Large intestine (tissue), 3 donors: ENCODE data around the gene BNIP1. TPM values are rescaled to one million over a fixed set of nuclear protein-coding genes. Genes with fewer than 3 reads are reported as not detected.
"Not testable (repeated sequence)": the region's sequence is repeated elsewhere in the genome, so short reads cannot be mapped to it uniquely, and the experiment has no call there.

Experiments
- DNase-seq, 2 donors: peaks; one replicate each; pipeline versions ENCODE4 v3.0.0 to v3.0.0-alpha.2; 2013
- H3K27ac ChIP-seq: one replicate; pipeline ENCODE4 v1.5.1; 2013; ENCODE audit warnings: low read length
- H3K27me3 ChIP-seq: 2 replicates; pipeline ENCODE4 v1.6.1; 2013; ENCODE audit warnings: low read length; ENCODE audit not compliant: control insufficient read depth, insufficient read depth
- H3K36me3 ChIP-seq: 2 replicates; pipeline ENCODE4 v1.6.1; 2013; ENCODE audit warnings: low read length; ENCODE audit not compliant: control insufficient read depth, insufficient read depth
- H3K4me1 ChIP-seq: one replicate; pipeline ENCODE4 v1.6.1; 2013; ENCODE audit warnings: low read length; ENCODE audit not compliant: control insufficient read depth, insufficient read depth
- H3K4me3 ChIP-seq: one replicate; pipeline ENCODE4 v1.5.1; 2013; ENCODE audit warnings: low read length
- H3K9me3 ChIP-seq: one replicate; pipeline ENCODE4 v1.6.1; 2013; ENCODE audit warnings: mild to moderate bottlenecking, low read depth, low read length, moderate library complexity; ENCODE audit not compliant: control insufficient read depth
- WGBS: methylation state at CpG from one replicate; pipeline ENCODE4 v1.1.5; 2013; ENCODE audit warnings: low lambda C conversion rate; ENCODE audit not compliant: insufficient coverage; 5-methylcytosine and 5-hydroxymethylcytosine counted together
- polyA plus RNA-seq: library from polyadenylated mRNA; unstranded; fragments of 120-200 nt; gene quantifications from one replicate; pipeline ENCODE4 v1.2.1, GENCODE V29; 2013

Gene BNIP1
- polyA plus RNA-seq, 1 donor: 12.0 TPM

GRCh38 chr5:173132166-173132565 lies 12.2 kb upstream of the BNIP1 start:
- DNase-seq, H3K4me3 ChIP-seq, H3K27ac ChIP-seq, H3K27me3 ChIP-seq, H3K4me1 ChIP-seq, H3K9me3 ChIP-seq: not testable (repeated sequence)
- no CpG with 5 or more reads among the region's 6 CpGs for WGBS
- H3K36me3 ChIP-seq: peaks cover 25% of the 10 kb centered on the region

DNA sequence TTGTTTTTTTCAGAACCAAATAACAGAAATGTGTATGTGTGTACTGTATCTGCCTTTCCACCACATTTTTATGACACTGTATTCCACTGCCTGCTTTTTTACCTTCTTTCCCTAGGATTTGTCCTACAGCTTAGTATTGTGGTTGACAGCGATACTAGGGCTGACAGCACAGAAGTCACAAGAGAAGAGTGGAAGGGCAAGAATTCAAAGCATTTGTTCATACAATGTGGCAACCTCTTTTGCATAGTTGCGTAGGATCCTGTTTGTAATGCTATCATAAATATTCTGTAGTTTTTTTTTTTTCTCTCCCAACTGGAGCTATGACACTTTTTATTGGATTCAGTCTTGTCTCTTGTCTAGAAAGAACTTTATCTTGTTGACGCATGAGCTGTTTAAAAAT lies 5.6 kb upstream of the BNIP1 start:
- Histone ChIP-seq H3K9me3 (no peaks in the 10 kb centered on the region), H3K4me3 (no peak overlapping the region), H3K27me3 (no peaks in the 10 kb centered on the region), H3K36me3 (peaks cover 7% of the 10 kb centered on the region), H3K4me1 (no peaks in the 10 kb centered on the region), H3K27ac (no peak overlapping the region)
- DNase-seq: no peak
- 80% methylated on average over 1 of the region's 3 CpGs for WGBS

- H3K27ac ChIP-seq: no peak overlapping the region
- no peaks in the 10 kb centered on the region for H3K9me3 ChIP-seq
- H3K36me3 ChIP-seq: peaks cover 4% of the 10 kb centered on the region
- no peak overlapping the region for H3K4me3 ChIP-seq
- no CpG with 5 or more reads among the region's 1 CpG for WGBS
- H3K27me3 ChIP-seq: no peaks in the 10 kb centered on the region
- DNase-seq: no peak
- H3K4me1 ChIP-seq: no peaks in the 10 kb centered on the region
These were observed 4.7 kb upstream of the BNIP1 start for GRCh38 chr5:173139631-173140030.

GRCh38 chr5:173140769-173141168 lies 3.6 kb upstream of the BNIP1 start:
- H3K27me3 ChIP-seq: no peaks in the 10 kb centered on the region
- no peaks in the 10 kb centered on the region for H3K4me1 ChIP-seq
- peaks cover 4% of the 10 kb centered on the region for H3K36me3 ChIP-seq
- H3K9me3 ChIP-seq: no peaks in the 10 kb centered on the region
- H3K4me3 ChIP-seq: no peak overlapping the region
- no peak overlapping the region for H3K27ac ChIP-seq
- 100% methylated on average over 1 of the region's 4 CpGs for WGBS
- no peak for DNase-seq

DNA sequence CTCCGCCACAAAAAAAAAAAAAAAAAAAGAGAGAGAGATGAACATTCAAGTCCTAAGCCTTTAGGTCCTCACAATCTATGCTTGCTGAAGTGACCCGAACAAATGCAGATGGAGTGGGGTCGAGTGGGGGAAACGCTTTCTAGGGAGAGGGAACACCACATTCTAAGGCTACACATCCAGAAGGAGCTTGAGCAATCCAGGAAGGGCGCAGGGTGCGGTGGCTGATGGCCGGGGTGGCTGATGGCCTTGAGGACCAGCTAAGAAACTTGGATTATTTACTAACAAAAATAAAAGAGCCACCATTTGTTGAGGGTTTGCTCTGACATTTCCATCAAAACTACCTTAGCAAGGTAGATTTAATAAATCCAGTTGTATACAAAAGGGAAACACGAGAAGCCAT lies 764 bp upstream of the BNIP1 start:
- Histone ChIP-seq H3K9me3 (no peaks in the 10 kb centered on the region), H3K36me3 (peaks cover 10% of the 10 kb centered on the region), H3K4me3 (no peak overlapping the region), H3K27ac (no peak overlapping the region), H3K4me1 (no peaks in the 10 kb centered on the region), H3K27me3 (no peaks in the 10 kb centered on the region)
- WGBS: 100% methylated on average over 2 of the region's 8 CpGs
- DNase-seq: no peak

- no CpG with 5 or more reads among the region's 2 CpGs for WGBS
- Histone ChIP-seq H3K4me3 (no peak overlapping the region), H3K36me3 (peaks cover 23% of the 10 kb centered on the region), H3K4me1 (no peaks in the 10 kb centered on the region), H3K27ac (no peak overlapping the region), H3K9me3 (no peaks in the 10 kb centered on the region), H3K27me3 (no peaks in the 10 kb centered on the region)
- no peak for DNase-seq
These were observed 4.0 kb downstream of the BNIP1 start for GRCh38 chr5:173148354-173148753.

- Histone ChIP-seq H3K4me1 (no peaks in the 10 kb centered on the region), H3K36me3 (peaks cover 44% of the 10 kb centered on the region), H3K27me3 (no peaks in the 10 kb centered on the region), H3K9me3 (no peaks in the 10 kb centered on the region), H3K4me3 (no peak overlapping the region), H3K27ac (no peak overlapping the region)
- no peak for DNase-seq
- 100% methylated on average over 1 of the region's 5 CpGs for WGBS
These were observed 8.2 kb downstream of the BNIP1 start for GRCh38 chr5:173152547-173152946.

DNA sequence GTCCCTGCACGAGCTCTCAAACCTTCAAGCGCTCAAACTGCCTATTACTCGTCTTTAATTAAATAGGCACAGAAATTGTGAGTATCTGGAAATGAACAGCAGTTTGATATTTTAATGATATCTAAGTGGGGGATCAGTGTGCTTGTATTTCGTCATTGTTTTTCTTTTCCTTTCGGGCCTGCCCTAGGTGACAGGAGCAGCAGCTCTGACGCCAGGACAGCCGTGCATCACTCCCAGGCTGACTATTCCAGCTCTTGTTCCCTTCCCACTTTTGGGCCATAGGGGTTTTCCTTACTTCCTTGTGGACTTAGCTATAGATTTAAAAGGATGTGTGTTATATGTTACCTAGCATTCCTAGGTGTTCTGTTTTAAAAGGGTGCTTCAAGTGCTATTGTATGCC lies 9.5 kb downstream of the BNIP1 start:
- H3K9me3 ChIP-seq: no peaks in the 10 kb centered on the region
- H3K4me1 ChIP-seq: no peaks in the 10 kb centered on the region
- H3K27me3 ChIP-seq: no peaks in the 10 kb centered on the region
- H3K36me3 ChIP-seq: peaks cover 45% of the 10 kb centered on the region
- no peak for DNase-seq
- no peak overlapping the region for H3K4me3 ChIP-seq
- WGBS: no CpG with 5 or more reads among the region's 7 CpGs
- H3K27ac ChIP-seq: no peak overlapping the region

DNA sequence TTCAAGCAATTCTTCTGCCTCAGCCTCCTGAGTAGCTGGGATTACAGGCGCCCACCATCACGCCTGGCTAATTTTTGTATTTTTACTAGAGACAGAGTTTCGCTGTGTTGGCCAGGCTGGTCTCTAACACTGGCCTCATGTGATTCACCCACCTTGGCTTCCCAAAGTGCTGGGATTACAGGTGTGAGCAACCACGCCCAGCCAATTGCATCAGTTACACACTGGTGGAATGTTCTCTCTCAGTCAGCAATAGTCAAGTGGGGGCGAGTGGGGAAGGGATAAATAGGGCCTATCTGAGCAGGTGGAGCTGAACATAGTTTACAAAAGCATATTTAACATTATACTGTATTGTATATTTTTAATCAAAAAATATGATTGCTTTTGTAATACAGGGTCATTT lies 10.3 kb downstream of the BNIP1 start:
- WGBS: no CpG with 5 or more reads among the region's 5 CpGs
- not testable (repeated sequence) for H3K27ac ChIP-seq, H3K4me1 ChIP-seq, H3K9me3 ChIP-seq, H3K27me3 ChIP-seq, DNase-seq, H3K4me3 ChIP-seq
- peaks cover 39% of the 10 kb centered on the region for H3K36me3 ChIP-seq

DNA sequence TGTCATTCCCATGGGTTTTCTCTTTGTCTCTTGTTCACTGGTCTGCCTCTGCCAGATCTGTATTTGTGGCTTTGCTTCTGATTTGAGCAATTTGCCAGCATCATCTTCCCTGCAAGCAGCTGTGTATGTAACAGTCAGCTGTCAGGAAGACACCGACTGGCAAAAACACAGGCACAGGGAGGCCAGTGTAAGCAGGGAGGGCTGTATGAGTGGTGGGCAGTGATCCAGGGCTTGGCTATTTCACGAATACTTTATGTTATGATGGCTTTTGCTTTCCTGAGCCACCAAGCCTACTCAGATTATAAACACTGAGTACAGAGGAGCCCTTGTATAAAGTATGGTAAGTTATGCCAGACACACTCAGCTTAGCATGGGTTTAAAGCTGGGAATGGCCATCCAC lies 11.6 kb downstream of the BNIP1 start:
- no peaks in the 10 kb centered on the region for H3K9me3 ChIP-seq
- WGBS: no CpG with 5 or more reads among the region's 2 CpGs
- no peak overlapping the region for H3K27ac ChIP-seq
- peaks cover 50% of the 10 kb centered on the region for H3K36me3 ChIP-seq
- no peaks in the 10 kb centered on the region for H3K27me3 ChIP-seq
- no peaks in the 10 kb centered on the region for H3K4me1 ChIP-seq
- no peak for DNase-seq
- H3K4me3 ChIP-seq: no peak overlapping the region

DNA sequence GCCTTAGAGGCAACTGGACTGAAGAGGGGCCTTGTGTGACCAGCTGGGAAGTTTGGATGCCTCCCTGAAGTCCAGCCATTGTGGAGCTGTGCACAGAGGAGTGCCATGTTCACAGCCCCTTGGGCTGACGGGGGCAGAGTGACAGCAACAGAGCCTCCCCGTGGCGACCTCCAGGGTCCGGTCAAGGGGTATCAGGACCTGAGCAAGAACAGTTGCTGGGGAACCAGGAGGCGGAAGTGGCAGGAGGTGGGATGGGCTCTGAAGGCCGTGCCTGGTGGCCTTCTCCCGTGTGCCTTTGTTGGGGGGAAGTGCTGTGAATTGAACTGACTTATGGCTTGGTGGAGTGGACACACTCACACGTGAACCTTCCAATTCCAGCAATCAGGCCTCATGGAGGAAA lies 14.0 kb downstream of the BNIP1 start:
- H3K36me3 ChIP-seq: peaks cover 60% of the 10 kb centered on the region
- H3K9me3 ChIP-seq: no peaks in the 10 kb centered on the region
- no CpG with 5 or more reads among the region's 8 CpGs for WGBS
- no peak for DNase-seq
- H3K4me1 ChIP-seq: no peaks in the 10 kb centered on the region
- H3K27ac ChIP-seq: no peak overlapping the region
- H3K4me3 ChIP-seq: no peak overlapping the region
- H3K27me3 ChIP-seq: no peaks in the 10 kb centered on the region
